HG03095 (cell line): ENCODE results near the gene UPF2.

Experiments
- ATAC-seq: cut with Tn5 transposase; IDR thresholded peaks from one replicate; pipeline ENCODE4 v1.9.1; 2021; ENCODE audit warnings: moderate library complexity; ENCODE audit not compliant: unreplicated experiment

UPF2 gene

DNA sequence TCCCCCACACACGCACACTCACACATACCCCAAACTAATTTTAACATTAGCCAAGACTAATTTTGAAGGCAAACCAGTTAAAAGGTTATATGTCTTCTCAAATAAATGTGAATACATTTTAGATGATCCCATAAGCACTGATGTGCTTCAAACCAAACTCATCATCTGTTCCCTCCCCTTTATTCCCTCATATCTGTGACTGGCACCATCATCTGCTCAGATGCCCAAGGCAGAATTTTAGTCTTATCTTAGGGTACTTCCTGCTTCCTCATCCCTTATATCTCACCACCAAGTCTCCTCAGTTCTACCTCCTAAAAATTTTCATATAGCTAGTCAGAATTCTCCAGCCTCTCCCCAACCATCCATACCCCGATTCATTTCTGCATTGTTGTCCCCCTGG is 80.4 kb downstream of the UPF2 start:
- ATAC-seq = no peak

DNA sequence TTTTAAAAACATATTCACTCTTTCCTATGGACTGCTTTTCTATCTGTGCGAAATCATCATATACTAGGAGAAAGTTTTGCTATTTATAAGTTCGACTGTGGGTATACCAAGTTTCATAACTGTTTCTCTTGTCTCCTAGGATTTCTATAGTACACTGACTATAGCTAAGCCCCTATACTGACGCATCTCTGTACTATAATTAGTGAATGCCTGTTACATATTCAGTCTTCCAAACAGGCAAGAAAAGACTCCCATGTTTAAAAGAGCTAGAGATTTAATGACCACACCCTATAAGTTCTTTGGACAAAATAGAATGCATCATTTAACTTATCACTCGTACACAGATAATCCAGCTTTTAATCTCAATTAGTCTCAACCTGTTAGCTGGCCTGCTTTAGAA is 80.8 kb downstream of the UPF2 start:
- no peak for ATAC-seq

DNA sequence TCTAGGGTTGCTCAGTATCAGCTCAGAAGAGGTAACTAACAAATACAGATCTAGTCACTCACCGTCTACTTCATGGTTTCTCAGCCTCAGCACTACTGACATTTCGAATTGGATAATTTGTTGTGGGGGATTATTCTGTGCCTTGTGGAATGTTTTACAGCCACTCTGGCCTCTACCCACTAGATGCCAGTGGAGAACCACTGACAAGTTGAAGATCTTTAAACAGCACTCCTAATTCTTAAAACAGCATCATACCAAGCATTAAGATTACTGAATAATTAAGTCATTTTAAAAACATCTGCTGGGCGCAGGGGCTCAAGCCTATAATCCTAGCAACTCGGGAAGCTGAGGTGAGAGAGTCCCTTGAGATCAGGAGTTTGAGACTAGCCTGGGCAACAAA is 82.6 kb downstream of the UPF2 start:
- no peak for ATAC-seq

DNA sequence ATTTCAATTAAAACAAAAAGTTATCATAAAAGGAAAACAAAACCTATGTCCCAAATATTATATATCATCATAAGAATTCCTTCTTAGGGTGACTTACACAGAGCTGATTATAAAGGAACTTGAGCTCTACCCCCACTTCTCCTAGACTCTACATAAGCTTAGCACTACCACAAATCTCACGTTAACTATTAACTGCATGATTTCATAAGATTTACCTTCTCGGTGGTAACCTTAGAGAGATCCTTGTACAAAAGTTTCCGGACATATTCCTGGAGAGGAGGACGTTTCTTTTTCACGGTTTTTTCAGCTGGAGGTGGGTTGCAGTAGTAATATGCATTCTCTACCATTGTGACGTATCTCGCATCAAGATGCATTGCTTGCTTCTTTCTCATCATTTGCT is 83.7 kb downstream of the UPF2 start:
- no peak for ATAC-seq

DNA sequence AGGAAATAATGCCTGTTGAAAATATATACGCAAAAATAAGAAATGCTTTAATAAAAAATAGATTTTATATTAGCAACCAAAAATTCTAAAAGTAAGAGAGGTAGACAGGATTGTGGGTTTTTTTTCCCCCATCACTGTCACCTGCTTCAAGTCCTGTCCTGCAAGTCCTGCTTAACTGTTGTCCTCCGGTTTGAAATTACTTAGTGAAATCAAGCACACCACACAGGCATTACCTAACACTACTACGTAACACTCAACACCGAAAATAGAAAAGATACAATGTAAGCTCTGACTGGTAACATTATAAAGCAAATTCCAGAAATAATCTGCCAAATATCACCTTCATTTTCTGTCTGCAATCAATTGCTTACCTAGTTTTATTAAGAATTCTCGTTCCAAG is 90.9 kb downstream of the UPF2 start:
- no peak for ATAC-seq

DNA sequence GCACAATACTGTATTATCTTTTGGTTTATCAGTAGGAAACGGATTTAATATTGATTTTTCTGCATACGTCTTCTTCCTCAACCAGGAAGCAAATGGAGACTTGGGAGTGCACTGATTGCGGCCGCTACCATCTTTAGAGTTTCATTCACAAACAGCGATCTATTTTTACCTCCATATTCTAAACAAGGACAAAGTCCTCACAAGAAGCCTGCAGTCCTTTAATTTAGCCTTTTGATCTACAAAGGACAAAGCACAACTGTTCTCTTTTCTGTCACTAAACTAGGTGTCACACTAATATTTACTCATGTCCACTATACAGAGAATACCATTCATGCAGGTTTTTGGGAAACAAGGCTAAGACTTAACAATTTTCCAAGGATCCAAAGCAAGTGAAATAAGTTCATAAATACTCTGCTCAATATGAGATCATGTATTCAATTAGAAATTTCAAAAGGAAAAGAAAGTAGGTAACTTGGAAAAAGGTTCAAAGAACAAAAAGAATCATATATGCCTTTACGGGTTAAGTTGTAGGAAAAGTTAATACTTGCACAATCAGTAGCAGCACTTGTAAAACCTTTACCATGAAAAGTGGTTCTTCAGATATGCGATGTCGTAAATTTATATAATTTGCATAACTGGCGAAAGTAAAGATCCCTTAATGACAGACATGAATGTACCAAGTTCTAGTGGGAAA is 92.1 kb downstream of the UPF2 start:
- ATAC-seq = no peak

DNA sequence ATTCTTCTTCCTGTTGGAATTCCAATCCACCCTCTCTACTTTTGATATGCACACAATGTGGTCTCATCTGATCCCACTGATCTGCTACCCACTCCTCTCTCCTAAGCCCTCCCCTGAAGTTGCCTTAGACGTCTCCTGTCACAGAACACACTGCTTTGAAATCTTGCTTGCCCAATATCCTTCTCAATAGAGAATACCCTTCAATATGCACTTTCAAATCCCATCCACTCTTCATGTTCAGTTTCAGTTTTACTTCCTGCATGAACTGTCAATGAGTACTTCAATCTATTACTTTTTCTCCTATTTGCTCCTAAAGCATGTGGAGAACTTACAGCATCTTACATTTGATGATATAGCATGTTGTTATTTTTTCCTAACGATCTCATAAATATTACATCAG is 93.5 kb downstream of the UPF2 start:
- no peak for ATAC-seq

DNA sequence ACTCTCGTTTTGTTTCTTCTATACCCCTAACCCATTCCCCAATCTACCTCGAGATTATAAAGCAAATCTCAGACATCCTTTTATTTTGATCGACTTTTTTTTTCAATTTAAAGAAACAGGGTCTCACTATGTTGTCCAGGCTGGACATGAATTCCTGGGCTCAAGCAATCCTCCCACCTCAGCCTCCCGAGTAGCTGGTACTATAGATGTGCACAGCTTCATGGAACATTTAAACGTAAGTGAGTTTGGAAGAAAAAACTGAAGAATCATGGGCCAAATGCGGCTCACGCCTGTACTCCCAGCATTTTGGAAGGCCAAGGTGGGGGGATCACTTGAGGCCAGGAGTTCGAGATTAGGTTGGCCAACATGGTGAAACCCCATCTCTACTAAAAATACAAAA is 96.0 kb downstream of the UPF2 start:
- ATAC-seq = no peak

DNA sequence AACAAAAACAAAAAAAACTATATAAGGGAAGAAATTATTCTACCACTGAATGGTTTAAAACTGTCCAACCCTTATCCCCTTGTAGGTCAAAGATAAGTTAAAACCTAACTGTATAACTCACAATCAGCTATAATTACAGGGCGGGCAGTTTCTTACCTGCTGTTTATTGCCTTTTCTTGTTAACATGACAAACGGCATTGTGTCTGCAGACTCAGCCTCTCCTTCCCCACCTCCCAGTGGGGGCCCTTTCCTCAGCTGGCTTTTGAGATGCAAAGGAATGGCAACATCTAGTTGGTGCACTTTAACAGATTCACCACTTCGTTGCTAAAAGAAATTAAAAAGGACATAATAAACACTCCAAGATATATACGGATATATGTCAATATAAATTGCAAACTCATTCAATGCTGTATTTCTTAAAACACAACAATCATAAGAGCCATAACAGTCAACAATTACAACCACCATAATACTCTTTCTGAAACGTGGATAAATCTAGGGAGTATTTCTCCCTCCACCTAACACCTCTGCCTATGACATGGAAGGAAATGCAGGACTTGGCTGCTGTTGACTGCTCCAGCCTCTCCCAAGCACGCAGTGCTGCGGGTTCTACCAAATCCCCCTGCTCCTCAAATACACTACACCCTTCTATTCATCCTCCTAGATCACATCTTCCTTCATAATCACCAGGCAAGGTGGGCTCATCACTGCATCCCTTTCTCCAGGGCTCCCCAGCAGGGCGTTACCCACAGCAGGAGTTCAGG is 106.0 kb downstream of the UPF2 start:
- ATAC-seq = no peak

DNA sequence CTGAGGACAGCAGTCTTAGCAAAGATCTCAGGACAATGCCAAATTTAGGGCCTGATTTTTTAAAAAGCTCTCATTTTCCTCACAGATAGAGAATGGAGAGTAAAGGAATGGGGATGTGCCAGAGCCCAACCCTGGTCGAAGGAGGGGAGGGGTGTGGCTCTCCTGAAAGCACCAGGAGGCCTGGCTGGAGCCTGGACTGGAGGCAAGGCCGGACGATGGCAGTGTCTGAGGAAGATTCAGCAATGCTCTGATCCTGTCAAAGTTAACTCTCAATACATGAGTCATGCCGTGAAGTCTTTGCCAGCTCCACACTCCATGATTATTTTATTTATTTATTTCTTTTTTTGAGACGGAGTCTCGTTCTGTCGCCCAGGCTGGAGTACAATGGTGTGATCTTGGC is 108.3 kb downstream of the UPF2 start:
- no peak for ATAC-seq

DNA sequence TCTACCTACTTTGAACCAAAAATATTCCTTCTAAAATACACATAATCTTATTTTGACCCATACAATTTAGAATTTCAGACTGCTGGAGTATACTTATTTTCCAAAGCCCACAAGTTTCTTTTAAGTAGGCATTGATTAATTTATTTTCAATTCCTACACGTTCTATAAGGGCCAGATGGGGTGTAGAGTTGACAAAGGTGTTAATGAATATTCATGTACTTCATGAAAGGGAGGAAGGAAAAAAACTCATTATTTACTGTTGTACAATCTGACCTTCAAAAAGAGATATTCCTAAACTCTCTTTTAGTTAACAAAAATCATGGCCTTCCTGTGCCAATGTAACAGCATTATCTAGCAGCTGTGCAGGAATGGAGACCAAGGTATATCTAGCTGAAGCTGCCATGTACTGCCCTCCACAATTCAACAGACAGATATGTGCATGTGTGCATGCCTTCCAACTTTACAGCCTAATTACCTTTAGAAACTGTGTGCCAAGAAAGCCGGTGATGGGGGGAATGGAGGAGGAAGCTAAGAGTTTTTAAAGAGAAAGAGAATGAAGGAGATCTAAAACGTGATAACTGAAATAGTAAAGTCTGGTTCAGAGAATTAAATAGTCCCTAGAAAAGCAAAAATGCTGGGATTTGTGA is 108.9 kb downstream of the UPF2 start:
- ATAC-seq = no peak

DNA sequence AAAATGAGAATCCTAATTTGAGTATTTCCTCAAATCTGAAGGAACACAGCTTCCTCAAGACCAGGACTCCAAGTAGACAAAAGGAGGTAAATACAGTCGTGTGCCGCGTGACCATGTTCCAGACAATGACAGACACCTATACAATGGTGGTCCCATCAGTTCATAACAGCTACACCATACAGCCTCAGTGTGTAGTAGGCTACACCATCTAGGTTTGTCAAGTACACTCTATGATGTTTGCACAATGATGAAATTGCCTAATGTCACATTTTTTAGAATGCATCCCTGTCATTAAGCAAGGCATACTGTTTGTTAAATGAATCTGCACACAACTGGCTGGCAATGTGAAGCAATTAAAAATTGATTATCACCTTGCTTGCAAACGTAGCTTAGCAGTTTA is 111.6 kb downstream of the UPF2 start:
- no peak for ATAC-seq

DNA sequence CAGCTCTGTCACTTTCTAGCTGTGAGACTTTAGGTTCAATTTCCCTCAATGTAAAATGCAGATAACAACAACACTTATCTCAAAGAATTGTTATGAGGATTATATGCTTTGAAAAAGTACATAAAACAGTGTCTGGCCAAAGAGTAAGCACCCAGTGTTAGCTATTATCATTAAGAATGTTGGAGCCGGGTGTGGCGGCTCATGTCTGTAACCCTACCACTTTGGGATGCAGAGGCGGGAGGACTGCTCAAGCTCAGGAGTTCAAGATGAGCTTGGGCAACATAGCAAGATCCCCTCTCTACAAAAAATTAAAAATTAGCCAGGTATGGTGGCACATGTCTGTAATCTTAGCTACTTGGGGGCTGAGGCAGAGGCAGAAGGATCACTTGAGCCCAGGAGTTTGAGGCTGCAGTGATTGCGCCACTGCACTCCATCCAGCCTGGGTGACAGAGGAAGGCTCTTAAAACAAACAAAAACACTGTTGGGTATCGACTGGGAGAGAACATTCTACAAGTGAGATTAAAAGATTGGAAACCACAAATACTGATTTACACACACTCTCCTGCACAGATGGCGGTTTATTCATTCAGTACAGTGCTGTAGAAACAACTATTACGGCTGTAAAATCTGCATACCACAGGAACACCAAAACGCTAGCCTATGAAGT is 112.2 kb downstream of the UPF2 start:
- ATAC-seq = no peak

DNA sequence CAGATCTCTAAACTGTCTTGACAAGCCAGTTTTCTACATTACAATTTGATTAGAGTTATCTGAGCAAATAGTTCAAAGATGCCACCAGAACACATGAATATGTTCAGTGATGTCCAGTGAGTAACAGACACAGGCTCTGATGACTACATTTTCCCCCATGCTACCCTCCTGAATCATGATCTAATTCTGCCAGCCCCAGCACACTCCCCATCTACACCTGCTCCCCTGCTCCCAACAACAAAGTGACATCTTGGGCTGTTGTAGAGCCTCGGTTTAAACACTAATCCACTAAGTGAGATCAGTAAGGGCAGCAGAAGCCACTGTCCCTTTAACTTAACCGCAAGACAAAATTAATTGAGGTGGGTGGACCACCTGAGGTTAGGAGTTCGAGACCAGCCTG is 114.9 kb downstream of the UPF2 start:
- no peak for ATAC-seq

DNA sequence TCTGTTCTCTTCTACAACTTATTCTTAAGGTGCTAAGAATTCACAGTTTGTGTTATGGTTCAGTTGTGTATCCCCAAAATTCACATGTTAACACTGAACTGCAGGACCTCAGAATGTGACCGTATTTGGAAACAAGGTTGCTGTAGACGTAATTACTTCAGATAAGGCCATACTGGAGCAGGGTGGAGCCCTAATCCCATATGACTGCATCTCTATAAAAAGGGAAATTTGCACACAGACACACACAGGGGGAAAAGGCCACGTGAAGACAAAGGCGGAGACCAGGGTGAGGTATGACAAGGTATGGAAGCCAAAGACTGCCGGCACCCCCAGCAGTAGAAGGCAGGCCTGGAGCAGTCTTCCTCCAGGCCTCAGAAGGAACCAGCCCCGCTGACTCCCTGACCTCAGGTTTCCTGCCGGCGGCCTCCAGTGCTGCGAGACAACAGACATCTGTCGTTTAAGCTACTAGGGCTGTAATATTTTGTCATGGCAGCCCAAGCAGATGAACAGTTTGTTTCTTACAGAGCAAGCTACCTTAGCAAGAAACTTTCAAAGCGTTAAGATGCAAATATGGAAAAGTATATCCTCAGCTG is 120.7 kb downstream of the UPF2 start:
- ATAC-seq = no peak

DNA sequence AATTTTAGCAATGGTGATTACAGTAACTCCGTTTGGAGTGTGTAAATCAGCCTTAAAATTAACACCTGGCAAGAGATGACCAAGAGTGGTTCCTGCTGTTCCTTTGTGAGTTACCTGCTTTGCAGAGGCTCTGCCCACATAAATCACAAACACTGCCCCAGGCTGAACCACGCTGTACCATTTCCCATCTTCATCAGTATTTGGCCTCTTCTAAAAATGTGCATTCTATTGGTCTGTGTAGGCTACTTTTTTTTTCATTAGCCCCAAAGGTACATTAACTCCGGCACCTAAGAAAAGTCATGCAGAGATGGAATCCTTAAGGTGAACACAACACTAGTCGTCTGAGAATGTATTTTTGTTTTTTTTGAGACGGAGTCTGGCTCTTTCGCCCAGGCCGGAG is 123.3 kb downstream of the UPF2 start:
- no peak for ATAC-seq

DNA sequence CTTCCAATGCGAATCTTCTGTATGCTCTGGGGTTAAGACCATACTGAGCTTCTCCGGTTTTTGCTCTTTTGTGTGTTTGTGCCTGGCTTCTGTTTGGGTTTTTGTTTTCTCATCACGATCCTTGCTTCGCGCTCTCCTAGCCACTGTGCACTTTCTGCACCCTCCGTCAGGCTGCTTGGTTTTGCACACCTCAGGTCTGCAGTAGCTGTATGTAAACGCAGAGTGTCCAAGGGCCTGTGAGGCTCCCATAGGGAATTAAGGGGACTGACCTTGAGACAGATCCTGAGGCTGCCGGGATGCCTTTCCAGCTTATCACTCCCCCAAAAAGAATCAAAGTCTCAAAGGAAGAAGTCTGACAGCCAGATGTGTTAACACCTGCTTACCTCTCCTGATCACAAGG is 124.2 kb downstream of the UPF2 start:
- ATAC-seq = no peak

DNA sequence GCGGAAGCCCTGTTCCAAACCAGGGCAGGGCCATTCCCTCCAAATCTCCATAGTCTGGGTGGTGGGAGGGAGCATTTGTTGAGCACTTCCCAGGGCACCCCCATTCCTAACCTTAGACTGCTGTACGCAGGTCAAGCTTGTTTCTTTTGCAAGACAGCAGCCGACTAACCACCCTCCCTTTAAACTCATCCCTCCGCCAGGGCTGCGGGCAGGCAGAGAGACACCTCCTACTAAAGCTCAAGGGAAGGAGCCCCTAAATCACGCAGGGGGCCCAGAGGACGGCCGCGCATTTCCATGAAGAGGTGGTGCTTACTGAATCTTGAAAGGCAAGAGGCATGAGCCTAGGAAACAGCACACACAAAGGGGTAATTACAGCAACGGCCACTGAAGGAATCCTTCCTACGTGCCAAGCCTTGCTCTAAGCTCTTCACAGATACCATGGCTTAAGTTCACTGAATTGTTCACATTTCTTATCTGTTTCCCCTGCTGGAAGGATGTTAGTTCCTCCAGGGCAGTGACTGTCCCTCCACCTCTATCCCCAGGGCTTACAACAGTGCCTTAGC is 129.4 kb downstream of the UPF2 start:
- no peak for ATAC-seq

DNA sequence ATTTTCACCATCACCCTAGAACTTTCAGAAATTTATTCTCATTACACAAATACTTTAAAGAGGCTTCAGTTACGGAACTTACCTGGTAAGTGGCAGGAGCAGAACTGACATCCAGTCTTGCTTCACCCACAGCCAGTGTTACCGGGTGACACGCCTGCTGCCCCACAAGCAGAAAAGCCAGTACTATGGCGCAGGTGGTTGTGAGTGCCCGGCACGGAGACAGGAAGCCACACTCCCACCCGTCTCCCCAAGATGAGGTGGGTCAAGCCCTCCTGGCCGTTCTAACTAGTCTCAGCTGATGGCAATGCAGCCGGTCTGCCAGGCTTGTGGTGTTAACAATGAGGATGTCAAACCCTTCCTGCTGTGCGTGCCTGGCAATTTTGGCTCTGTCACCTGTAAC is 132.5 kb downstream of the UPF2 start:
- no peak for ATAC-seq

DNA sequence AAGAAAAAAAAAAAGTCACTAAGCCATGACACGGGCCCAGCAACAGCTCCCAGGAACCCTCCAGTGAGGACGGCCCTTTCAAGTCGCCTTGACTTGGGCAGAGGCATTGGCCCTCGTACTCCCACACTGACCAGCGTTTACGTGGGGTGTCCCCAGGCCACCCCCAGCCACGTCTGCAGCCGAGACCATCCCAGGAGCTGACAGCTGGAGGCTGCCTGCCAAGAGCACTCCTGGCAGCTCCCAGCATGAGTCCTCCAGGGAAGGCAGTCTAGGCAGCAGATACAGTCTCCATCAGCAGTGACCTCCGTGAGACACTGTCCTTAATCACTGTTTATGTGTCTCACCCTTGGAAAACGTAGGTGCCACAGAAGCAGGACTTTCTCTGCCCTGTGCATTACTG is 133.0 kb downstream of the UPF2 start:
- no peak for ATAC-seq

DNA sequence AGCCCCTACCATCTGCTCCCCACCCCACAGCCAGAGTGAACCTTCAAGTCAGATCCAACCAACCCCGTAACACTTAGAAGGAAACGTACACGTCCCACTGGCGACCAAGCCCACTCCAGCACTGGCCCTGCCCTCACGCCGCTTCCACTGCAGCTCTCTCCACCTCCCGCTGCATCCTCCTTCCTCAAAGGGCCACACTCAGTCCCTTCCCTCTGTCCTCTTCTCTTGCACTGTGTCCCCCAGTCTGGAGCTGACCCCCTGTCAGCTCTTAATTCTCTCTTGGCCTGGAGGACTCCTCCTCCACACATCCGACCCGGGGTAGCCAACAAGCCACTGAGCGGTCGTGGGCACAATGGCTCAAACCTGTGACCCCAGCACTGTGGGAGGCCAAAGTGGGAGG is 133.6 kb downstream of the UPF2 start:
- no peak for ATAC-seq
